Measurements from ENCODE around the gene FAM193A. TPM values are rescaled to one million over a fixed set of nuclear protein-coding genes. Genes with fewer than 3 reads are reported as not detected.

FAM193A gene
- 8.1 to 9.4 TPM (median 8.8 TPM) in 5 replicates for total RNA-seq (2022; extraction: Qiagen RNA extraction)

DNA sequence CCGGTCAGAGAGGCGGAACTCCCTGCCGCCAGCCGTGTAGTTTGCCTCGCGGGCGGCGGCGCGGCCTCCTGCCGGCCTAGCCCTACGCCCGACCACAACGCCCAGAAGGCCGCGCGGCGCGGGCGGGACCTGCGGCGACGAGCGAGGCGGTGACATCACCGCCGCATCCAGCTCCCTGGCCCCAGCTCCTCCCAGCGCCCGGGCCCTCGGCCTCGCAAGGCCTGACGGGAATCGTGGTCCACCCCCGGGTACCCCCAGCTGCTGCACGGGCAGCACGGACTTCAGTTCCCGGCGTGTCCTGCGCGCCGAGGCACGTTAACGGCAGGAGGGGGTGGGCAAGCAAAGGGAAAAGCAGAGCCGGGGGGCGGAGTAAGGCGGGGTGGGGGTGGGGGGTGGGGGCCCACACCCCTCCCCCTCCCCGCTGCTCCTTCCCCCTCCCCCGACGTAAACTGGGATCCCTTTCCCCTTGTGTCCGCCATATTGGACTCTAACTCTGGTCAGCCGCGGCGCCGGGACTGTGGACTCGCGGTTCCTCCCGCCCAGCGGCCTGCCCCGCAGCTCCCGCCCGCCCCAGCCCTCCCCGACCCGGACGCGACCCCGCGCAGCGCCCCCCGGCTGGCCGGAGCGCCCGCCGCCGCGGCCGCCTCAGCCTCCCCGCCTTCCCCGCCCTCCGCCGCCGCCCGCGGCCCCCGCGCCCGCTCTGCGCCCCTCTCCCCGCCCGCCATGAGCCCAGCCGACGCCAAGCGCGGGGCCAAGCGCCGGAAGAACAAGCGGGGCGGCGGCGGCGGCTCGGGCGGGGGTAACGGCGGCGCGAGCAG is at the start of gene FAM193A:
FAM193A (plus strand) TSS at position 455 of the 818 bp plus-strand sequence; CDS start at position 724, 269 bp downstream.

DNA sequence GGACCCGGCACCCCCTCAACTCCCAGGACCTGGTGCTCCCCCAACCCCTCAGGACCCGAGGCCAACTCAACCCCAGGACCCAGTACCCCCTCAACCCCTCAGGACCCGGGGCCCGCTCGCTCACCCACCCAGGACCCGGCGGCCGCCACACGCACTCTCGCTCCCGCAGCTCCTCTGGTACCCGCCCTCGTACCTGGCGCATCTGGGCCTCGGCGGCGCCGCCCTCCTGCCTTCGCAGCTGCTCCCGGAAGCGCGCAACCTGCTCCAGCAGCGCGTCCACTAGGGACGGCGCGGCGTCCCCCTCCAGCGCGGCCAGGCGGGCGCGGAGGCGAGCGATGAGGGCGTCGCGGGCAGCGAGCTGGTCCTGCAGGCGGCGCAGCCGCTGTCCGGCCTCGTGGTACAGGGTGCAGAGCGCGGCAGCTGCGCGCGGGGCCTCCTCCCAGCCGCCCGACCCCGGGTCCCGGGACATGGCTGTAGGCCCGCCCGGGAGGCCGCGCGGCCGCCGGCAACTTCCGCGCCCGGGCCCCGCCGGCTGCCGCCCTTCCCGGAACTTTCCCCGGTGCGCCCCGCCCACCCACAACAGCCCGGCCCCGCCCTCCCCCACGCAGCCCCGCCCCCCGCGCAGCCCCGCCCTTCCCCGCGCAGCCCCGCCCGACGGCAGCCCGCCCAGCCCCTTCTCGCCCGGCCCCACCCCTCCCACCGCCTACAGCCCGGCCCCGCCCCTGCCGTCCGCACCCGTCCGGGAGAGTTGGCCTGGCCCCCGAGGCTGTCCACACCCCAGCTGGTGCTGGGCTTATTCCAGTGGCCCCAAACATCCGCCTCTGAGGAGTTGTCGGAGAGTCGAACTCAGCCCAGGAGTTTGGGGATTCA is 219.6 kb downstream of the FAM193A start, which contains the start of gene TNIP2:
TNIP2 (minus strand) TSS at position 516 of the 870 bp plus-strand sequence; CDS start at position 469, 47 bp downstream.

Other genes starting within 250 kb of the FAM193A start
- 2.4 to 3.2 TPM (median 2.9 TPM) in 5 replicates for gene ZFYVE28, start 118.0 kb upstream of the FAM193A start, total RNA-seq (2022; extraction: Qiagen RNA extraction)
- 0.12 to 0.24 TPM (median 0.18 TPM) in 3 of 5 replicates, not detected in the others for gene CFAP99, start 117.7 kb upstream of the FAM193A start, total RNA-seq (2022; extraction: Qiagen RNA extraction)
- gene RNF4, start 67.5 kb upstream of the FAM193A start, total RNA-seq (2022; extraction: Qiagen RNA extraction) = 61.4 to 87.4 TPM (median 62.7 TPM) in 5 replicates
- gene TNIP2, start 219.7 kb downstream of the FAM193A start, total RNA-seq (2022; extraction: Qiagen RNA extraction) = 37.3 to 49.0 TPM (median 43.0 TPM) in 5 replicates